KMS-11 (cell line): ENCODE data around the gene CAMKMT.

ENCODE experiments used
- H2AFZ ChIP-seq: fragments of 200-600 bp; sonication (generic); 2 replicates; pipeline ENCODE4 v1.6.1; 2016; ENCODE audit warnings: antibody characterized with exemption, mixed run types, low read depth
- H3K27ac ChIP-seq: fragments of 200-600 bp; sonication (generic); 2 replicates; pipeline ENCODE4 v1.6.1; 2016; ENCODE audit warnings: mild to moderate bottlenecking, mixed run types
- H3K27me3 ChIP-seq: fragments of 200-600 bp; sonication (generic); 2 replicates; pipeline ENCODE4 v1.6.1; 2017; ENCODE audit warnings: mild to moderate bottlenecking, low read depth, mixed run types, moderate library complexity; ENCODE audit not compliant: insufficient read depth
- H3K36me3 ChIP-seq: fragments of 200-600 bp; sonication (generic); 2 replicates; pipeline ENCODE4 v1.6.1; 2017; ENCODE audit warnings: mild to moderate bottlenecking, mixed run types; ENCODE audit not compliant: insufficient read depth
- H3K4me1 ChIP-seq: fragments of 200-600 bp; sonication (generic); 2 replicates; pipeline ENCODE4 v1.6.1; 2016; ENCODE audit warnings: mild to moderate bottlenecking, low read depth, mixed run types; ENCODE audit not compliant: poor library complexity, severe bottlenecking
- H3K4me2 ChIP-seq: fragments of 200-600 bp; sonication (generic); 2 replicates; pipeline ENCODE4 v1.7.0; 2016; ENCODE audit warnings: mild to moderate bottlenecking, mixed run types
- H3K4me3 ChIP-seq: fragments of 200-600 bp; sonication (generic); IDR thresholded peaks from 2 replicates; pipeline ENCODE4 v1.6.1; 2017; ENCODE audit warnings: low read depth, low read length, mixed read lengths; ENCODE audit not compliant: insufficient read depth
- H3K79me2 ChIP-seq: fragments of 200-600 bp; sonication (generic); 2 replicates; pipeline ENCODE4 v1.6.1; 2016; ENCODE audit warnings: low read depth, mixed run types; ENCODE audit not compliant: insufficient read depth
- H3K9ac ChIP-seq: fragments of 200-600 bp; sonication (generic); 2 replicates; pipeline ENCODE4 v1.6.1; 2016; ENCODE audit warnings: mild to moderate bottlenecking, mixed run types
- H4K20me1 ChIP-seq: fragments of 200-600 bp; sonication (generic); 2 replicates; pipeline ENCODE4 v1.6.1; 2016; ENCODE audit warnings: mild to moderate bottlenecking, mixed run types; ENCODE audit not compliant: insufficient read depth
- TF ChIP-seq, protein P1 (sequence below): fragments of 200-600 bp; sonication (generic); conservative IDR thresholded peaks from 2 replicates; pipeline ENCODE4 v1.6.1; 2017; ENCODE audit warnings: low read depth, mild to moderate bottlenecking, antibody characterized with exemption, low read length, moderate library complexity, mixed read lengths

Gene CAMKMT

DNA sequence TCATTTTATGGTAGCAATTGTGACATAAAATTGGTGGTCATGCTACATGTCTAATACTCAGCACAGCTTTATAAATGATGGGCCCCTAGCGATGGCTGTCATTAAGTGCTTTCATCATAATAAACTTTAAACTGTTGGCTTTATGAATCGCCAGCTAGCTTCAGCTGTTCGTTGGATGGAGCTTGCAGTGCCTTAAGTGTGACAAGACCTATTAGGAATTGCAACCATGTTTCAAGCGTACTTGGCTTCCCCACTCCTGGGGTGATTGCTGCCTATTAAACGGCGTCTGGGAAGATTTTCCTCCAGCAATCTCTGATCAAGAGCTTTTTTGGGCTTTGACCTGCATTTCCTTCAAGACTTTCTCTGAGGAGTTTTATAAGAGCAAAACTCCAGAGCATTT lies 415.3 kb downstream of the CAMKMT start:
- no peaks in the 10 kb centered on the region for H4K20me1 ChIP-seq
- no peak overlapping the region for H3K9ac ChIP-seq

DNA sequence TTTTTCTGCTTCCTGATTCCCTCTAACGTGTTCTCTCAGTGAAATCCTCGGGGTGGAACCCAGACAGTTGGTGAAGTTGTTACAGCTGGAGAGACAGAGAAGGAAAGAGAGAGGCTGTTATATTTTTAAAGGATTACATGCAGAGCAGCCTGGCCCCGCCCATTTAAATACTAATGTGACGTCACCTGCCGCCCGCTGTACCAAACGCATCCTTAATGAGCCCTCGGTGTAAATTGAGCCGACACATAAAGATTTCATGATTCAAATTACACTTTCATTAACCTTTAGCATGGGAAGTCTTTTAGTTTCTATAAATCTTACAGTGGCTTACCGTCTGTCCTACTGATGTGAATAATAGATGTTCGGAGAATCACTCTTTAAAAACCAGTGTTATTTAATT lies 415.8 kb downstream of the CAMKMT start:
- no peaks in the 10 kb centered on the region for H3K4me1 ChIP-seq
- H3K79me2 ChIP-seq = no peaks in the 10 kb centered on the region
- no peak overlapping the region for H3K9ac ChIP-seq
- no peak overlapping the region for H3K4me2 ChIP-seq
- H2AFZ ChIP-seq = no peak overlapping the region
- no peak overlapping the region for H3K27ac ChIP-seq
- TF ChIP-seq, protein P1, sequence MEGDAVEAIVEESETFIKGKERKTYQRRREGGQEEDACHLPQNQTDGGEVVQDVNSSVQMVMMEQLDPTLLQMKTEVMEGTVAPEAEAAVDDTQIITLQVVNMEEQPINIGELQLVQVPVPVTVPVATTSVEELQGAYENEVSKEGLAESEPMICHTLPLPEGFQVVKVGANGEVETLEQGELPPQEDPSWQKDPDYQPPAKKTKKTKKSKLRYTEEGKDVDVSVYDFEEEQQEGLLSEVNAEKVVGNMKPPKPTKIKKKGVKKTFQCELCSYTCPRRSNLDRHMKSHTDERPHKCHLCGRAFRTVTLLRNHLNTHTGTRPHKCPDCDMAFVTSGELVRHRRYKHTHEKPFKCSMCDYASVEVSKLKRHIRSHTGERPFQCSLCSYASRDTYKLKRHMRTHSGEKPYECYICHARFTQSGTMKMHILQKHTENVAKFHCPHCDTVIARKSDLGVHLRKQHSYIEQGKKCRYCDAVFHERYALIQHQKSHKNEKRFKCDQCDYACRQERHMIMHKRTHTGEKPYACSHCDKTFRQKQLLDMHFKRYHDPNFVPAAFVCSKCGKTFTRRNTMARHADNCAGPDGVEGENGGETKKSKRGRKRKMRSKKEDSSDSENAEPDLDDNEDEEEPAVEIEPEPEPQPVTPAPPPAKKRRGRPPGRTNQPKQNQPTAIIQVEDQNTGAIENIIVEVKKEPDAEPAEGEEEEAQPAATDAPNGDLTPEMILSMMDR = no peak
- H4K20me1 ChIP-seq = no peaks in the 10 kb centered on the region
- no peak overlapping the region for H3K4me3 ChIP-seq
- H3K36me3 ChIP-seq = 0 out of 2 replicates have a peak, but pooled peaks cover 3% of the 10 kb centered on the region
- no peaks in the 10 kb centered on the region for H3K27me3 ChIP-seq

More for the DNA sequence above, 415.3 kb downstream of the CAMKMT start:
- Histone ChIP-seq H3K36me3 (0 out of 2 replicates have a peak, but pooled peaks cover 3% of the 10 kb centered on the region), H3K4me2 (no peak overlapping the region), H3K27ac (no peak overlapping the region), H3K4me3 (no peak overlapping the region), H3K27me3 (no peaks in the 10 kb centered on the region), H2AFZ (no peak overlapping the region), H3K79me2 (no peaks in the 10 kb centered on the region), H3K4me1 (no peaks in the 10 kb centered on the region)
- TF ChIP-seq, protein P1 = no peak

DNA sequence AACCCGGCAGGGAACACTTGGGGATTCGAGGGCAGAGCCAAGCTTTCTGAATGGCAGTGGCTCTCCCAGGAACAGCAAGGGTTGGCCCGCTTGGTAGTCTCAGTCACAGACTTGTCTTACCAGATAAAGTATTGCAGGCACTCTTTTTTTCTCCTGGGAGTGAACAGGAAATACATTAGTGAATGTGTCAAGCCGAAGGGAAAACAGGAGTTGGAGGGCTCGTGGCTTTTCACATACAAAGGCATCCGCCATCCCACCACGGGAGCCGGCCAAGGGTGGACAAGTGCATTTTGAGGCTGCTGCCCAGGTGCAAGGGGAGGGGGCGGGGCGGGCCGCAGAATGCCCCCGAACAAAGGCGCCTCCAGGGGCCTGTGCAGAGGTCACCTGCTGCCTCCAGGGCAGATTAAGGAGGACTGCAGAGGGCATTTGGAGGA lies 416.5 kb downstream of the CAMKMT start:
- Histone ChIP-seq H4K20me1 (no peaks in the 10 kb centered on the region), H3K9ac (no peak overlapping the region), H3K27me3 (no peaks in the 10 kb centered on the region), H3K36me3 (0 out of 2 replicates have a peak, but pooled peaks cover 3% of the 10 kb centered on the region), H3K79me2 (no peaks in the 10 kb centered on the region), H3K4me1 (no peaks in the 10 kb centered on the region), H2AFZ (no peak overlapping the region), H3K4me3 (no peak overlapping the region), H3K27ac (no peak overlapping the region), H3K4me2 (no peak overlapping the region)
- TF ChIP-seq, protein P1 = no peak

DNA sequence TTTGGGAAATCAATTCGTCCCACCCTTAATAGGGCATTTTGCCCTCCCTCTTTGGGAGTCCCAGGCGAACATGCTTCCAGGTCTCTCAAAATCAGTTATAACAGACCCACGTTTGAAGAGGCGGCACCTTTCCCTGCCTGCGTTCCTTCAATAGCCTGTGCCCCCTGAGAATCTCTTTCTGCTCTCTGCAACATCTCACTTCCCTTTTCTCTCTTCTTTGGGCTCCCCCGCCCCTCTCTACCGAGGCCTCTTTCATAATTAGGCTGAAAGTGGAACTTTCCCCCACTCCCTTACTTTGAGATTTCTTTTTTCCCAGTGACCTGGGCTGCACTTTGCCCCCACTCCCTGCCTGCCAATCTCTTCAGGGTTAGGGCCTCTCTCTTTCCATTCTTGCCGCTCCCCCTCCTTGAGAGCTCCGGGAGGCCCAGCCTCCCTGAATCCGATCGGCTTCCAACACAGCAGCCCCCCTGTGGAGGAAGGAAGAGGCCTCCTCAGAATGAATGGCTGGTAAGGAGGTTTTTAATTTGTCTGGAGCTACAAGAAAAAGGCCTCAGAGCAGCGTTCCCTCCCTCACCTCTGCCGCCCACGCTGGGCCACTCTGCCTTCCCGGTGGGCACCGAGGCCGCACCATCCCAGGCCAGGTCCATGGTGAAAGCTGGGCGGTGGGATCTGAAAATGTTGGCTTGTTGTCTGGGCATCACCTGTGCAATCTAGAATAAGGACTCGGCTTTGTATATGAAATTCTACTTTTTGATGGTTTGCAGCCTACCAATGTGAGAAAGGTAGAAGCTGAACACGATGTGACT lies 417.1 kb downstream of the CAMKMT start:
- H3K4me1 ChIP-seq = no peaks in the 10 kb centered on the region
- H3K4me2 ChIP-seq = no peak overlapping the region
- no peaks in the 10 kb centered on the region for H4K20me1 ChIP-seq
- TF ChIP-seq, protein P1 = no peak
- H3K4me3 ChIP-seq = no peak overlapping the region
- H3K36me3 ChIP-seq = 0 out of 2 replicates have a peak, but pooled peaks cover 3% of the 10 kb centered on the region
- no peaks in the 10 kb centered on the region for H3K27me3 ChIP-seq
- no peaks in the 10 kb centered on the region for H3K79me2 ChIP-seq
- no peak overlapping the region for H3K27ac ChIP-seq
- no peak overlapping the region for H2AFZ ChIP-seq
- H3K9ac ChIP-seq = no peak overlapping the region
